ENCODE data around the gene MOK. TPM values are rescaled to one million over a fixed set of nuclear protein-coding genes. Genes with fewer than 3 reads are reported as not detected.
"Not testable (repeated sequence)": the region's sequence is repeated elsewhere in the genome, so short reads cannot be mapped to it uniquely, and the experiment has no call there.

MOK gene
- polyA plus RNA-seq, 10 donors = 6.3 to 15.5 (median 9.2) TPM

DNA sequence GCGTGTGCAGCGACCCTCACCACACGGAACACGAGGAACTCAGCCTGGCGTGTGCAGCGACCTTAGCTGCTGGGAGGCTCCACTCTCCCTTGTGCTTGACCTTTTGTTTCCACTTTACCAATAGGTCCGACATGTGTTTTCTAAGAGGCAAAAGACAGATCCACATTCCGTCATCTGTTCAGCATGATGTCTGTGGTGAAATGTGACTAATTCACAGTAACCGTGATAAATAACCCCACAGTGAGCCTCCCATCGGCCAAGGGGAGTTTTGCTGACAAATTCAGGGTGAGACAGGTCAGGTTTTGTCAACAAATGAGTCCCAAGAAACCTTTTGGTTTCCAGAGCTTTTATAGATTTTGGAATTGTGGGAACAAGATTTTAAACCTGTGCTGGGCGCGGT, 55.9 kb downstream of the MOK start:
- no peak for DNase-seq

DNA sequence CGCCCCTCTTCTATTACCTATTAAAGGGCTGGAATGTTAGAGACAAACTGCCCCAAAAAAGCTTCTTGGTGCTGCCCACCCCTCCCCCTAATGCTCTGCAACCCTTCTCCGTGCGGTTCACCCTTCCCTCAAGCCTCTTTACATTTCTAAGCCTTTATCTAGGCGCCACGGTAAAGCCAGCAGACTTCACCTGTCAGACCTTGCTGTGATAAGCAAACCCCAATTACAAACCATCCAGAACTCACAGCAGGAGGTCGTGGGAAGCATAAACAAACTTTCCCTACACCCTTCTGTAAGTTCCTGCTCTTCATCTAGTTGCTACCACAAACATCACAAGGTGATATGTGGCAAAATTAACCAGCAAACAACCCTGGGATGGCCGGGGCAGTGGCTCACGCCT, 56.8 kb downstream of the MOK start:
- DNase-seq = no peak

DNA sequence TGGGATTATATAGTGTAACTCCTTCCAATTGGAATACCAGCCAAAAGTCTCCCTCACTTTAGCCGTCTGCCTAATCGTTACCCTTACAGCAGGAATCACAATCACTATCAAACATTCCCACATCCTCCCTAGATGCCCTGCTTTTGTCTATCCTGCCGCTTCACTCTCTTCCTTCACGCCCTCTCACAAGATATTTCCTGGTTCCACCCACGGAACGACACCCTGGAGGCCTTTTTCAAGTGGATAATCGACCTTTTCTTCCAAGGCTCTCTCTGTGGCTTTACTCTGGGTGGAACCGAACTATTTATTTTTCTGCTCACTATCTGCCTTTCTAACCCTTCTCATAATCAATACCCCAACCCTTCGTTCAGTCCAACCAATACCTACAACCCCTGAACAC, 58.9 kb downstream of the MOK start:
- peak in 1 of 3 donors; percentile 10 for DNase-seq

DNA sequence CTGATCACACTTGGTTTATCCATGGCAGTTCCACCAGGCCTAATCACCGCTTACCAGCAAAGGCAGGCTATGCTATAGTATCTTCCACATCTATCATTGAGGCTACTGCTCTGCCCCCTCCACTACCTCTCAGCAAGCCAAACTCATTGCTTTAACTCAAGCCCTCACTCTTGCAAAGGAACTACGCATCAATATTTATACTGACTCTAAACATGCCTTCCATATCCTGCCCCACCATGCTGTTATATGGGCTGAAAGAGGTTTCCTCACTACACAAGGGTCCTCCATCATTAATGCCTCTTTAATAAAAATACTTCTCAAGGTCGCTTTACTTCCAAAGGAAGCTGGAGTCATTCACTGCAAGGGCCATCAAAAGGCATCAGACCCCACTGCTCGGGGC, 61.2 kb downstream of the MOK start:
- not testable (repeated sequence) for DNase-seq

DNA sequence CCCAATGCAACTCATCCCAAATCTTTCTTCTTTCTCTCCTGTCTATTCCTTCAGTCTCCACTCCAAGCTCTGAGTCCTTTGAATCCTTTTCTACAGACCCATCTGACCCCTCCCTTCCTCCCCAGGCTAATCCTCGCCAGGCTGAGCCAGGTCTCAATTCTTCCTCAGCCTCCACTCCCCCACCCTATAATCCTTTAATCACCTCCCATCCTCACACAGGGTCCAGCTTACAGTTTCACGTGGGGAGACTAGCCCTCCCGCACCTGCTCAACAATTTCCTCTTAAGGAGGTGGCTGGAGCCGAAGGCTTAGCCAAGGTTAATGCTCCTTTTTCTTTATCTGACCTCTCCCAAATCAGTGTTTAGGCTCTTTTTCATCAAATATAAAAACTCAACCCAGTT, 63.8 kb downstream of the MOK start:
- DNase-seq = no peak

DNA sequence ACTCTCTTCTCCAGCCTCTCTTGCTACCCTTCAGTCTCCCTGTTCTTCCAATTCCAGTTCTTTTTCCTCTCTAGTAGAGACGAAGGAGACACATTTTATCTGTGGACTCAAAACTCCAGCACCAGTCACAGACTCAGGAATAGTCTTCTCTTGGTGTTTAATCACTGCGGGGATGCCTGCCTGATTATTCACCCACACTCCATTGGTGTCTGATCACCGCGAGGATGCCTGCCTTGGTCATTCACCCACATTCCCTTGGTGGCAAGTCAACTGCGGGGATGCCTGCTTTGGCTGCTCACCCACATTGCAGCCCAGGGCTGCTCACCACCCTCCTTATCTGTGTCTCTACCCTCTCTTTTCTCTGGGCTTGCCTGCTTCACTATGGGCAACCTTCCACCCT, 64.5 kb downstream of the MOK start:
- not testable (repeated sequence) for DNase-seq

DNA sequence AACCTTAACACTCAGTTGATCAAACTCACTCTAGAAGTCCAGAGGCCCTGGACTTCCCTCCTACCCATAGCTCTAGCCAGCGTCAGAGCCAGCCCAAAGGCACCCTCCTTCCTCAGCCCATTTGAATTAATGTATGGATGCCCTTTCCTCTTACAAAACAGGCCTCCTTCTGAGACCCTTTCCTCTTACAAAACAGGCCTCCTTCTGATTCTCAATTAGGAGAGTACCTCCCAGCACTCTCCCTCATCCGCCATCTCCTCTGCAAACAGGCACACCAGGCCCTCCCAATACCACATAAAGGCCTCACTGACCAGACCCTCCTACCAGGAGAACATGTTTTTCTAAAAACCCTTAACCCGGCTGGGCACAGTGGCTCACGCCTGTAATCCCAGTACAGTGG, 65.7 kb downstream of the MOK start:
- DNase-seq = no peak

DNA sequence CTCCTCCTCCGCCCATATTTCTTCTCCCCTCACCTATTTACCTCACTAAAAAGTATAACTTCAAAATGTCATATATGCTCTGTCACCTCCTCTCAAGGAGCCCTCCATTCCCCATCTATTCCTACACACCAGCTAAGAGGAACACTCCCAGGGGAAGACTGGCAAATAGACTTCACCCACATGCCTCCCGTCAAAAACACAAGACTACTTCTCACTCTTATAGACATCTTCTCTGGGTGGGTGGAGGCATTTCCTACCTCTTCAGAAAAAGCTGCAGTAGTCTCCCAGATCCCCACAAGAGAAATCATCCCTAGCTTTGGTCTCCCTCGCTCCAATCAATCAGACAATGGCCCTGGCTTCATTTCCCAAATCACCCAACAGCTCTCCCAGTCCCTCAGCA, 66.2 kb downstream of the MOK start:
- DNase-seq = no peak

DNA sequence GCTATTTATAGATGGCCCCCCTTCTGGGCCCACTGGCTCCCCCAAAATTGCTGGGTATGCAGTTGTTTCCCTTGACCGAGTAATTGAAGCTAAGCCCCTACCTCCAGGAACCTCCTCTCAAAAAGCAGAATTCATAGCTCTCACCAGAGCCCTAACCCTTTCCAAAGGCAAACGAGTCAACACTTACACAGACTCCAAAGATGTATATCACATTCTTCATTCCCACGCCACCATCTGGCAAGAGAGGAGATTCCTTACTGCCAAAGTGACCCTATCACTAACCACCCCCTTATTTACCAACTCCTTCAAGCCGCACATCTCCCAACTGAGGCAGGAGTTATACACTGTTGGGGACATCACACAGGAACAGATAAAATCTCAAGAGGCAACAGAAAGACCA, 66.8 kb downstream of the MOK start:
- DNase-seq = no peak

DNA sequence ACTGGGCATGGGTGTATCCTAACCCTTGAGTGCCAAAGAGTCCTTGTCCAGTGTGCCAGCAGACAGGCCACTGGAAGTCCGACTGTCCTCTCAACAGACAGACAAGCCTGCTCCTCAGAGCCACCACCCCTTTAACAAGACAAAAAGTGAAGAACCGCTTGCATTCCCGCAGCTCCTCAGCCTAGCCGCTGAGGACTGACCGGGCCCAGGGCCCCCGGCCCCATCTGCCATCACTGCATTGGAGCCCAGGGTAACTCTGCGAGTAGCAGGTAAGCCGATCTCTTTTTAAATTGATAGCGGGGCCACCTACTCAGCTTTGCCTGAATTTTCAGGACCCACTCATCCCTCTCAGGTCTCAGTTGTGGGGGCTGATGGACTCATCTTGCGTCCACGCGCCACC, 68.9 kb downstream of the MOK start:
- no peak for DNase-seq

DNA sequence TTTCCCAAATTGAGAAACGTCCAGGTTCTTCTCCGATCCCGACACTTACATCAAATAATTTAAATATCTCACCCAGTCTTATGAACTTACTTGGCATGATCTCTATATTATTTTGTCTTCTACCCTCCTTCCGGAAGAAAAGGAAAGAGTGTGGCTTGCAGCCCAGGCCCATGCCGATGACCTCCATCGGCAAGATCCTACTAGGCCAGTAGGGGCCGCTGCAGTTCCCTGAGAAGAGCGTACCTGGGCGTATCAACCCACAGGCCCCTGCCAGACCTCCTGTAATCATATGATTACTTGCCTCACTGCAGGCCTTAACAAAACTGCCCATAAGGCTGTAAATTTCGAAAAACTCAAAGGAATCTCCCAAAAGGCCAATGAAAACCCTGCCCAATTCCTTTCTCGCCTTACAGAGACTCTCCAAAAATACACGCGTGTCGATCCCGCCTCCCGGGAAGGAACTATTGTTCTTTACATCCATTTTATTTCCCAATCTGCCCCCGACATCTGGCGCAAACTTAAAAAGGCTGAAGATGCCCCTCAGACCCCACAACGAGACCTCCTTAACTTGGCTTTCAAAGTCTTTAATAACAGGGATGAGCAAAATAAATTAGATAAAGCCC, 69.6 kb downstream of the MOK start:
- DNase-seq = peak; percentile 54 to 85 (median 79)

DNA sequence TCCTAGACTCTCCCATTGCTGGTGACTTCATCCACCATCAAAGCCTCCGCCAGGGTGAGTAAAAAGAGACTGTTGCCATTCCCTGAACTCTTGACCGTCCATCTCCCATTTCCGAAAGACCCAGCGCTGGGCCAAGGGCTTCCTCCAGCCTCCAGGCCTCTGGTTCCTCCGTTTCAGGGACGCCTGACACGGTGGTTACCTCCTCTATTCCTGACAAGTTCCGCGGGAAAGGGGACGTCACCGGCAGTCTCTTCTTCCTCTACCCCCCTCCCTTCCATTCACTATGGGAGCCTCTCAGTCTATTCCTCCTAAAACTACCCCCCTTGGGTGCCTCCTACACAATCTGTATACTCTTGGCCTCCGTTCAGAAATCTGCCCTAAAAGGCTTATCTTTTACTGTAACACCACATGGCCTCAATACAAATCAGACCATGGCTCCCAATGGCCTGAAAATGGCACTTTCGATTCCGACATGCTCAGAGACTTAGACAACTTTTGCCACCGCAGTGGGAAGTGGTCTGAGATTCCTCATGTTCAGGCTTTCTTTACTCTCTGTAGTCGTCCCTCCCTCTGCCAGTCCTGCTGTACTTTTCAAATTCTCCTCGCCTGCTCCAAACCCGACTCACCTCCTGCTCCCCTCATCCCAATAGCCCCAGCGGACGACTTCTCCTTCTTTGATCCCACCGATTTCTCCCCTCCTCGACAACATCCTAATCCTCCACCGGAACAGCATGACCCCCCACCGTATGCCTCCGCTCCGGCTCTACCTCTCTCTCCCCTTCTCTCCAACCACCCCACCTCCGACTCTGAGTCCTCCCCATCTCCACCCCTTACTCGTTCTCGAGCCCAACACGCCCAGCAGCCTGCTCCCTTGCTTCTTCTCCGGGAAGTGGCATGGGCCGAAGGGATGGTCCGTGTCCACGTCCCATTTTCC, 70.4 kb downstream of the MOK start:
- no peak for DNase-seq

DNA sequence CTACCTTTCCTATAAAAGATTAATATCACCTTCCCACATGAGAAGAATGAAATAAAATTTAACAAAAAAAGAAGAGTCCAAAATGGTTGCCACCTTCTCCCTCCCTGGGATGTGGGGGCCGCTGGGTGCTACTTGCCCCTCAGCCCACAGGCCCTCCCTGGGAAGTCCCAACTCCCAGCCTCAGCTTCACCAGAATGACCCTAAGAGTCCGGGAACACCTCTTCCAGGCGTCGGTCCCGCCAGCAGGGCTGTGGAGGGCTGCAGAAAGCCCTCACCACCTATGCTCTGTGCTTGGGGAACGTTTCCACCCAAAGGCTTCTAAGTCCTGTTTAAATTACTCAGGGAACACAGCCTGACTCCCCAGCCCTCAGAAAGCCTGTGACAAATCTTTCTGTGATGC, 71.9 kb downstream of the MOK start:
- no peak for DNase-seq

DNA sequence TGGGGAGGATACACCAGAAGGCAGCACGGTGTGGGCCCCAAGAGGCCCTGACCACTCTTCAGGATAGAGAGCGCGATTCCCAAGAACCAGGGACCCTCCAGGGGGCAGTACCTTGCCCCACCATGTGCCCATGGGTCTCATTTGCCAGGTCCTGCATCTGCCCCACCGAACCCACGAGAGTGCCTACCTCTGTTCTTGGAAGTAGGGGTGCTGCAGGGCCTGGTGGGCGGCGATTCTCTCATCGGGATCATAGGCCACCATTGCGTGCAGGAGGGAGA, 72.7 kb downstream of the MOK start:
- no peak for DNase-seq

DNA sequence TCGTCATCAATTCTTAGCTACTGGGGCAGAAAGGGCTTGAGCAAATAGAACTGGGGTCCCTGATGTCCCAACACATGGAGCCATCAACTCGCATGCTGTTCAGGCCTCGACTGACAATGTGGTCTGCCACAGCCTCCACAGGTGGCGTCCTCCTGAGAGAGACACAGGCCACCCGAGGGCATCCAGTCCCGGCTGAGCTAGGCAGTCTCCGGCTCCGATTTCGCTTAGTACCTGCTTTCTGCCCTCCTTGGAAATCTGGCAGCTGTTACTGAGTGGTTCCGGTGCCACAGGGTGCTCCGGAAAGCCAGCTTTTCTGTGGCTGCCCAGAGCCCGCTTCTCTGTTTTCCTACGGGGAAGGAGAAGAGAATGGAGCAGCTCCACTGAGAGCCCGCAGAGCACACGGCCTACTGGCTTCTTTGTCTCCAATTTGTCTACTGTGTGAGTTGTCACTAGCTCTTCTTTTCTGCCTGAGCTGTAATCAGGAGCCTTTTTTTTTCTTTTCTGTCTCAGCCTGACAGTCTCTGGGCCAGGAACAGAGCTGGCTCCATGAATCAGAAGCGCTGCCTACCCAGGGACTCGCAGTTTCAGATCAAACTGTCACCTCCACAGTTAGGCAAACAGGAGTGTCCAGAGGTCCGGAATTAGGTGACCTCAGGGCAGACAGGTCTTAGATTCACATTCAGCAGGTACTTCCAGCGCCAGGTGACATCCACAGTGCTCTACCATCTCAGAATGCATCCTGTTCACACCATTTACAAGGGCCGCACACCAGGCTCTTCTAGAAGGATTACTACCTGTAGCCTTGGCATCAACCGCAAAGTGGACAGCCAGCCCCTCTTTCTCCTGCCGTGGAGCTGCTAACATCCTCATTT, 73.3 kb downstream of the MOK start:
- no peak for DNase-seq

DNA sequence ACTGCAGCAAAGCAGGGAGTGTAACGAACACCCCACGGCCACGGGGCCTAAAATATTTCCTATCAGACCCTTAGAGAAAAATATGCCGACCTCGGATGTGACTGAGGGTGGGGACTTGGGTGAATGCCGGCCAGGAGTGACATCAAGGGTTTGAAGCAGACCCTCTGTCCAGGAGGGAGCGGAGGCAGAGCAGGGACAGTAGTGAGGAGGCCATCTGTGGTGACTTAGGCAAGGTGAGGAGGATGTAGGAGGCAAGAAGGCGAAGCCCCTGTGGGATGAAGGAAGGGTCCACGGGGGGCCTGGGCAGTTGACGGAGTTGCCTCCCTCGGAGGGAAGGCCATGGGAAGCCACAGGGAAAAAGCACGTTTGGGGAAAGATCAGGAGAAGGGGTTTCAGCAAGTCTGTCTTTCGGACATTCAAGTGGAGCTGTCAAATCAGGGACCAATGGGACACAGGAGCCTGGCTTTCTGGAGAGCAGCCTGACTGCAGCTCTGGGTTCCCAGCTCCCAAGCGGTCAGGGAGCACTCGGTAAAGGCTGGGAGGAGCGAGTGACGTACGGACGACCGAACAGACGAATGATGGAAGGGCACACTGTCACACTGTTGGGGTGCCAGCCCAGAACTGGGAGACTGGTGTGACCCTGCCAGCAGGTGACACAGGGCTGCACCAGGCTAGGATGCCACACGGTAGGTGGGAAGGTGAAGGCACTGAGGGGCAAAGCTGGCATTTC, 74.3 kb downstream of the MOK start:
- no peak for DNase-seq

DNA sequence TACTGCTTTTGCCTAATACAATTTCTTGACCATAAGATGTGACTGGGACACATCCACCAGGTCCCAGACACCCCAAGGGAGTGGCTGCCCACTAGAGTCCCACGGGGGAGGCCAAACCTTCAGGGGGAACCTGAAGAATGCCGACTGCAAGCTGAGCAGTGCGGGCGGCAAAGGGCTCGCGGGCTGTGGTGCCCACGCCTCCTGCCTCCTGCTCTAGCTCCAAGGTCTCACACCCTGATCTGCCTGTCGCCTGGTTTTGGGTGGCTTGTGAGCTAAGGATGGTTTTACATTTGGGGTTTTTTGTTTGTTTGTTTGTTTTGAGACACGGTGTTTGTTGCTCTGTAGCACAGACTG, 75.2 kb downstream of the MOK start:
- no peak for DNase-seq

DNA sequence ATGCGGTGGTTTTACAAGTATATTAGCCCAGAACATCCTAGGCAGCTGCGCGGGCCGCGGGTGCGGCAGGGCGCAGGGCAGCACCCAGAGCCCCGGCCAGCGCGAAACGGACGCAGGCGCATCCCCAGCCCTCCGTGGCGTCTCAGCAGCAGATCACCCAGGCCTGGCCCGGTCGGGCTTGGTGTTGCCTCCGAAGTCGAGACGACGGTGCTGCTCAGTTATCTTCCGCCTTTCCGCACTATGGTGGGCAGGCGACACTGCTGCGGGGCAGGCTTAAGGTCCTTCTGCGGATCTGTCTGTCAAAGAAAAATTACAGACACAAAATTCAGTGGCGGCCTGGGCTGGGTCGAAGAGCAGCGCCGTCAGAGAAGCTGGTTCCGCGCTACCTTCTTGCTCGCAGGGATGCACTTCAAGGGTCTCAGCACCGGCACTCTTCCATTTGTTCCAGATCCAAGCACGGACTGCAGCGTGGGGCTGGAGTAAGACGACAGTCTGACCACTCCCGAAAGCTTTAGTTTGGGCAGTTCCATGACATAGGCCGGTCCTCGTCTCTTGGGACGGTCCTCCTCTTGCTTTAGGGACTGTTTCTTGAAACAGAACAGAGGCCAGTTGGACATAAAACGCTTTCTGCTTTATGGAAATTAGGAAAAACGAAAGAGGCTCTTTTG, 75.8 kb downstream of the MOK start:
- no peak for DNase-seq

DNA sequence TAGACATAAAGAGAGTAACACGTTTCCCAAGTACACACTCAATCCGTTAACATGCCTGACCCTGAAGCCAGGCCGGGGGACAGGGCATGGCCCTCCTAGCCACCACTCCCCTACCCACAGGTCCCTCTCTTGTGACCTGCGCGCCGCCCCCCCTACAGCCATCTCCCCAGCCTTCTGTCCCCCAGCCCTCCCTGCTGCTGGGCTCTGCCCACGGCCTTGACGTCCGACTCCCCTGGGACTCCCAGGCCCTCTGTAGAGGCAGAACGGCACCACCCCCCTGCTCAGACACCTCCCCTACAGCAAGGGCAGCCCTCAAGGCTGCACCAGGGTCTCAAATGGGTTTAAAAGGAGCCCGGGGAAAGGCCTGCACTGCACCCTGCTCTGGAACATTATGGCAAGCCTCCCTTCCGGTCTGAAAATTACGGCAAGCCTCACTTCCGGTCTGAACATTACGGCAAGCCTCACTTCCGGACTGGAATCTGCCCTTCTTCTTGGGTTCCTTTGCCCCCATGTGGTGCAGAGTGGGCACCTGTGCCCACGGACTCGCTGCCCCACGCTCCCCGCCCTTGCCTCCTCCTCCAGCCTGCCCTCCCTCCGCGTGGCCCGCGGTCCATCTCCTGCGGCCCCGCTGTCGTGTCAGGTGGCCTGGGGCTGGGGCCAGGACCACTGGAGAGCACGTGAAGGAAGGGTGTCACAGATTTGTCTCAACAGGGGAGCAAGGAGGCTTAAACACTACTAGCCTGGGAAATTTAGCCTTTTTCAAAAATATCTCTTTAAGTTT, 77.6 kb downstream of the MOK start:
- no peak for DNase-seq

DNA sequence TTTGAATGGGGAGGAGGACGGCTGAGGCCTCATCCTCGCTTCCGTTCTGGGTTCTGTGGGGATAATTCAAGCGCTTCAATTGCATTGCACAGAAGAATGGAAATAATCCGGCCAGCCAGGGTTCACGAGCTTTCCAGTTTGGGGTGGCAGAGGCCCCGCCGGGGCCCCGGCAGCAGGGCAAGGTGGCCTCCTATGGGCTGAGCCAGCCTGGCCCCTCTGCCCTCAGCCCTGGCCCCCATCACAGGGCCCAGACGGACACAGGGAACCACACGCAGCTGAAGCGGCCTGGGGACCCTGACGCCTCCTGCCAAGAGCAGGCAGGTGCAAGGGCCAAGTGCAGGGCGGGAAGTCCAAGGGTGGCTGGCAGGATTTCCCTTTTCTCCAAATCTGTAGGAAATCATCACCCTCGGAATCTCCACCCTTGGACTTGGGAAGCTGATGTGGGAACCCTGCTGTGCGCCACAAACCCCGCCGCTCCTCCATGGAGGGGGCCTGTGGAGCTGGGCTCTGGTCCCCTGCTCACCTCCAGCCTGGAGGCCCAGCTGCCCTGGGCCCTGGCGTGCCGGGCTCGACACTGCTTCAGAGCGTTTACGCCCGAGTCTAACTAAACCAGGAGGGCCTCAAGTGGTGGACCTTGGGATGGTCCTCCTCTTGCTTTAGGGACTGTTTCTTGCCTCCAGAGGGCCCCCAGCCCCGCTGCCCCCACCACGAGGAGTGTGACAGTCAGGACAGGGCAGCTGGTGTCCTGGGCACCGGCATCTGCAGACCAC, 78.4 kb downstream of the MOK start:
- DNase-seq = no peak
